Stimulated activated CD8-positive, alpha-beta memory T cell treated with anti-CD3 and anti-CD28 coated beads, Interleukin-7, amount 100 ng/mL, for 4 hours (primary cell): ENCODE results near the gene IMPDH1.

Source experiments
- DNase-seq, 2 donors: peaks; one replicate each; pipeline ENCODE4 v3.0.0-alpha.2; 2020; ENCODE audit warnings: low read depth in 2 of 2

Gene IMPDH1

DNA sequence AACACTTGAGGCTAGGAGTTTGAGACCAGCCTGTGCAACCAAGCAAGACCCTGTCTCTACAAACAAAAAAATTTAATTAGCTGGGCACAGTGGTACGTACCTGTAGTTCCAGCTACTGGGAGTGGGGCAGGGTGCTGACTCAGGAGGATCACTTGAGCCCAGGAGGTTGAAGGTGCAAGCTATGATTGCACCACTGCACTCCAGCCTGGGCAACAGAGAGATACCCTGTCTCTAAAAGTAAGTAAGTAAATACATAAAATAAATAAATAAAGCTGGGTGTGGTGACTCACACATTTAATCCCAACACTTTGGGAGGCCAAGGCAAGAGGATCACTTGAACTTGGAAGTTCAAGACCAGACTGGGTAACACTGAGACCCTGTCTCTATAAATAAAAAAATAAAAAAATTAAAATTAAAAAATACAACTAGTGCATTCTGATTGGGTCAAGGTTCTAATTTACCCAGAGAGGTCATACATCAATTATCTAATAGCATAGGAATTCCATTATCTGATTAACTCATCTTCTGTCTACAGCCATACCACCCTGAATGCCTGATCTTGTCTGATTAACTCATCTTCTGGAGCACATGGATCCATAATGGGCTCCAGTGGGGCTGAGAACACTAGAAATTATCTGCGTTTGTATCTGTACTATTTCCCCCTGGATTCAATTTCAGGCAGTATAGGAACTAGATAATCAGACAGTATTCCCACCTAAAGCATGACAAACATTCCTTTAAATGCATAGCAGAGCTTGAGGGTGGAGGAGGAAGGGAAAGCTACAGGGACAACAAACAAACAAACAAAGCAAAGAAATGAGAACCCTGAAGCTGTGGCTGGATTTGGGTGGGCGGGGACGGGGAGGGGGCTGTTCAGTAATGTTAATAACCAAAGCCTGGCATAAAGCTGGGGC is 24.9 kb upstream of the IMPDH1 start:
- no peak for DNase-seq

DNA sequence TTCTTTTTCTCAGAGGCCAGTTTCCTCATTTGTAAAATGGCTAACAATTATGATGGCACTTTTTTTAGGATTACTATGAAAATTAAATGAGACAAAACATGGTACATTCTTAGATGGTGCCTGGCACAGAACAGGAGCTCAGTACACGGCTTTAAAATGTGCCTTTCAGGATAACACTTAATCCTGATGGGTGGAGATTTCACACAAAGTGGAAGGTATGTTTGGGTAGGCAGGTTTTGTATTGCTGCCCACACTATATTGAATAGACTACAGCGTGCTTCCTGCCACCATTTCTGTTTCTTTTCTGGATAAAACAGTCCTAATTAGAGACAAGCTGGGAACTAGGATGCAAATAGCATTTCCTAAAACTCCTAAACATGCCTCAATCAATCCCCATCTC is 22.0 kb upstream of the IMPDH1 start:
- DNase-seq: no peak

DNA sequence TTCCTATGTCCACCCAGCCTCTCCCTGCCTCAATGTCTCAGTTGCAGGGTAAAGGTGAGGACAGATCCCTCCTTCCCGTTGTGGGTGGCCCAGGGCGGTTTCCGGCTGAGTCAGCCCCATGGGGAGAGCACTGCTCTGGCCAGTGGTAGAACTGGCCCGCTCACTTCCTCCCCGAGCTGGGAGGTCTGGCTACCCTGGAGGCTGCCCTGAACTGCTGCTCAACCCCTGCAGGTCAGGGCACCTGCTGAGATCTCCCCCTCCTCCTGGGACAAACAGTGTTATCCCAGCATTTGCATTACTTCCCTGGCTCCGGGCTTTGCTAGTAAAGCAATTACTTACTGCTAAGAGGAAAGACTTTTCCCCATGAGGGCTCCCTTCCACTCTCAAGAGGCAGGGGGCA is 21.4 kb upstream of the IMPDH1 start:
- no peak for DNase-seq

DNA sequence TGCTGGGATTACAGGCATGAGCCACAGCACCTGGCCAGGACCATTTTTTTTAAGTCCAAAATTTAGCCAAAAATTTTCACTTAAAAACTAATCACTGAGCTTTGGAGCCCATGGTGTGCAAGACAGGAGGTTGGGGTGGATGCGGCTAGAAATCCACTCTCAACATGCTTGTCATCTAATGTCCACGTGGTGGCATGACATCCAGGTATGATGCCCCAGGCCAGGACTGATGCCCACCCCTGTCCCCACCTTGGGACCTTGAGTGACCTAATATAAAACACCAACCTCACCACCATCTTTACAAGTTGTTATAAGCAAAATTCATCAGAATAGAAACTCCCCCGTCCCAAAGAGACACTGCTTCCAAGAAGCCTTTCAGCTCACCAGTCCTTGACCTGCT is 20.4 kb upstream of the IMPDH1 start:
- DNase-seq: no peak

DNA sequence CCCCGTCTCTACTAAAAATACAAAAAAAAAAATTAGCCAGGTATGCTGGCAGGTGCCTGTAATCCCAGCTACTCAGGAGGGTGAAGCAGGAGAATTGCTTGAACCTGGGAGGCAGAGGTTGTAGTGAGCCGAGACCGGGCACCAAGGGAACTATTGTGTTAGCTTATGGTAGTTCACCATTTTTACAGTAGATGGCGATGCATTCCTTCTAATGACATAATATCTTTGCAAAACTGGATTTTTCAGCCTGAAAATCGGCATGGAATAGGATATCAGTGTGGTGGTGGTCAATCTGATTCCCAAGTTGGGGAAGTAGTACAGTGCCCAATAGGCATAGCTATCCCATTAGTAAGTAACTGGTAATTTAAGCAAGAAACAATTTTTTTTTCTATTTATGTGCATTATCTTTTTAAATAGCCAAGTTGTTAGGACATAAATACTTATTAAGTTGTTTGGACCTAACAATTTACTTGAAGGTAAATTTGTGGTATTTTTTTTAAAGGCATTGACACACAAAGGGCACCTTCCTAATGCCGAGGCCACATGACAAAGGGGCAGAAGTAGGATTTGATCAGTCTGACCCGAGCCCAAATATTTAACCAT is 17.6 kb upstream of the IMPDH1 start:
- no peak for DNase-seq

DNA sequence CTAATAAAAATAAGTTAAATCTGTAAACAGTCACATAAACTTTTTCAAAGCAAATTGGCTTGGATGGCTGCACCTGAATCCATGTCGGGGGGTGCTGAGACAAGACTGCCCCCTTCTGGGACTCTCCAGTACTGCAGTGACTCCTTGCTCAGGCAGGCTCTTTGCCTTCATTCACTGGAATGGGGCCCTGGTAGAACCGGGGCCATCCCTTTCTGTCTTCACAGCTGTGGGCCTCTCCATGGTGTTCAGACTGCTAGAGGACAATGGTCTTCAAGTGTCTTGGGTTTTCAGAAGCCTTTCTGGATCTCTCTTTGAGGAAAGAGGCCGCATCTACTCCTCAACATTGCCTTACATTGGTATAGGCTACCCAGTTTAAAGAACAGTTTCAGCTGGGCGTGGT is 16.1 kb upstream of the IMPDH1 start:
- peak; percentile 39 to 68 for DNase-seq

DNA sequence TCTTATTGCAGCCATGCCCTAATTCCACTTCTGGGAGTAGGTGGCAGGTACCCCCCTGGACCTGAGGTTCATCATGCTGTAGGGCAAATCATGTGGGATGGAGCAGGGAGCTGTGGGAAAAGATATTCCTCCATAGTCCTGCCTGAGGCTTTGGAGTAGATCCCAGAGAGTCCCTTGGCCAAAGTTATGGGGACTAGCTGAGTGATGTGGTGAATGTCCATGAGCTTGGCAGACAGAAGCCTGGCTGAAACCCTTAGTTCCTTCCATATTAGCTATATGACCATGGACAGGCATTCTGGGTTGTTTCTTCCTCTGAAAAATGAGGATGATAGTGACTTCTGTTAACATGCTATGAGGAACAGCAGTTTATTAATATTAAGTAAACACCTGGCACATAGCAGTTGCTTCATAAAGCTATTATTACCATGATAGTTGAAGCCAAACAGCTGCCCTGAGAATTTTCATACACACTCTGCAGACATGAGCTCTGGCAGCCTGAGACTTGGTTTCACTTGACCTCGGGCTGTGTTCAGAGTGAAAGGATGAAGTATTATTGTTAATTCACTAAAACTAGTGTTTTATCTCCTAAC is 15.0 kb upstream of the IMPDH1 start:
- no peak for DNase-seq

DNA sequence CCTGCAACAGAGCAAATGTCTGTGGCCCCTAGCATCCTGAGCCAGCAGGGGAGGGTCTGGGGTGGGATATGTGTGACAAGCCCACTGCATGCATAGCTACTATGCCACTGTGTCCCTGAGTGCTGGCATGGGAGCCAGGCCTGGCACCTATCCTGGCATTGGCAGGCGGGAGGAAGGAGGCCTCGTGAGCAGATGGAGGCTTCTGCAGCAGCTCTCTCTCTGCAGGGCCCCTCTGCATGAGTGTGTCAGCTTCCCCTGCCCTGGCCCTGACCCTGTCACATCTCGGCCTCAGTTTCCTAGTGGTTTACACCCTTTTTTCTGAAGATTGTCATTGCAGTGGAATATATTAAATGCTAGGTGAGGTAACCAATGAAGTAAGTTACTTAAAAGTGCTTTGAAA is 13.1 kb upstream of the IMPDH1 start:
- DNase-seq: peak in 1 of 2 donors; percentile 25

DNA sequence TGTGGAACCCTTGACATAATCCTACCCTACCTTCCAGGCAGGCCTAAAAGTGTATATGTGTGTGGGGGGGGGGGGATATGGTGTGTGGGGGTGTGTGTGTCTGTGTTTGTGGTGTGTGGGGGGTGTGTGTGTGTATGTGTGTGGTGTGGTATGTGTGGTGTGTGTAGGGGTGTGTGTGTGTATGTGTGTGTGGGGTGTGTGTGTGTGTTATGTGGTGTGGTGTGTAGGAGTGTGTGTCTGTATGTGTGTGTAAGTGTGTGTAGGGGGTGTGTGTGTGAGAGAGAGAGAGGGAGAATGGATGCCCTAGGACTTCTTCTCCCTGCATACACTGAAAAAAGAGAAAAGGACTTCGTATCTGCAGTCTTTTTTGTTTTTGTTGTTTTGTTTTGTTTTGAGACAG is 12.3 kb upstream of the IMPDH1 start:
- no peak for DNase-seq

DNA sequence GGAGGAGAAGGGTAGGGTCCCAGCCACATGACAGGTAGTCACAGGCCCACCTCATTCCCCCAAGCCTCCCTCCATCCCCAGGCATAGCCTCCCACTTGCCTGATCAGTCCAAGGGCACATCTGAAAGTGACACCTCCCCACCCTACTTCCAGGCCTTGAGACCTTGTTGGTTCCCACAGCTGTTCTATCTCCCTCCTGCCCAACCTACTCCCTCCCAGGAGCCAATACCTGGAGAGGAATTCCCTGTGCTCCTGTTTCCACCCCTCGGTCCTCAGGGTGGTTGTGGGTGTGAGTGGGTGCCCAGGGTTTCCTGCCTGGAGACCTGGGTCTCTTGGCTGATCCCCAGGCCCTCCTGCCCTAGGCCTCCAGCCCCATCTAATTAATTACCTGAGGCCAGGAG is 11.6 kb upstream of the IMPDH1 start:
- DNase-seq: no peak

DNA sequence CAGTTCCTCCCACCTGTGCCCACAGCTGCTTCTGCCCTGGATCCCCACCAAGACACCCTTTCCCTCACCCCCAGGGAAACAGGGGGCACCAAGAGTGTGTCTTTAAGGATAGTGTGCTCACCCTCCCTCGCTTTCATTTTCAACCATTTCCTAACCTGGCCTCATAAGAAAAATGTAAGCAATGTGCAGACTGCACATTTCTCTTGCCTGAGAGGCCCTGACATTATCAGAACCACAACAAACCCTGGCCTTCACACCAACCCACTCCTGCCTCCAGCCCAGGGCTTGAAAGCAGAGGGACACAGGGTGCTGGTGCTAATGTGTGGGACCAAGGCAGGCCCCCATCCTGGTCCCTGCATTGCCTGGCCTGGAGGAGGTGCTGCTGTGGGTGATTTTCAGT is 11.0 kb upstream of the IMPDH1 start:
- DNase-seq: no peak

DNA sequence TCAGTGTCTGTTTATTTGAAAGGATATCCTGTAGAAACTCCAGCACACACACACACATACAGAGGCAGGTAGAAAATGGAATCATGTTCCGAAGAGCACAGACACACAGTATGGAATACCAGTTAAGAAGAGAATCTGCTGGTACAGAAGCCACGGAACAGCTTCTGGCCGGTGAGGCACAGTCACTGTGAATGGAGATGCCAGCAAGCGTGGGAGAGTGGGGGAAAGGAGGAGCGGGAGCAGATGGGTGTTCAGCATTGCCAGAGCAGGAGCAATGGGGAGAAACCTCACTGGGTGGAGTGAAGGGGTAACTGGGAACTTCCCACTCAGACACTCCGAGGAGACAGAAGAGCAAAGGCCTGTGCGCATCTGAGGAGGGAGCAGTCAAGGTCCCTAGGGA is 9.5 kb upstream of the IMPDH1 start:
- no peak for DNase-seq

DNA sequence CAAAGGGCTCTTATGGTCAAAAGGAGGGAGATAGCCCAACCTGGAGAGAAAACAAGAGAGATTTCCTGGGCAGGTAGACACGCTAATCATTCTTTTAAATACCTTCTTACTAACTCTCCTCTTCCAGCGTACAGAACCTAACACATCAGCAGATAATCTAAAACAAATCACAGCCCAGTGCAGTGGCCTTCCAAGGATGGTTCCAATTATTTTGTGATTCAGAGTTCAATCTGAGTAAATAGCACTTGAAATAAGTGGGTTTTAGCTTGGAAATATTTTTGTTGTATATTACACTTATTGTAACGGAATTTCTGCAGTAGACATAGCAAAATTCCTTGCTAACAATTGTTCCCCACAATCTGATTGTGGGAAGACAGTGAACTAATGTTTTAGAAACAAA is 7.3 kb upstream of the IMPDH1 start:
- DNase-seq: no peak

DNA sequence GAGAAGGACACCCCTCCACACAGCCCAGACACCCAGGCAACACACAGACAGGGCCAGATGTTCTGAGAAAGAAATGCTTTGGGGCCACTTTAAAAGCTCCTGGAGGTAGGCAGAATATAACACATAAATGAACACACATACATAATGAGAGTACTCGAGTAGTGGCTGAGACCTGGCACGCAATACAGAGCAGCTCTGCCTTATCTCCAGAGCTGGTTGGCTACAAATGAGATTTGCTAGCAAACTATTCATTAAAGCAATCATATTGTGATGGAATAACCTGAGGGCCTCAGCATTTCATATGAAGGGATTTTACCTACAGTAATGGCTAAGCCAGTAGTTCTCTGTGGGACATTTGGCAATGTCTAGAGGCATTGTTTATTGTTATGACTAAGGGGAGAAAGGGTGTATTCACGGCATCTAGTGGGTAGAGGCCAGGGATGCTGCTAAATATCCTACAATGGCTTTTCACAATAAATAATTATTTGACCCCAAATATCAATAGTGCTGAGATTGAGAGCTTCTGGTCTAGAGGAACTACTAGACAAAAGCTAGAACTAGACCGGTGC is 5.5 kb upstream of the IMPDH1 start:
- no peak for DNase-seq

DNA sequence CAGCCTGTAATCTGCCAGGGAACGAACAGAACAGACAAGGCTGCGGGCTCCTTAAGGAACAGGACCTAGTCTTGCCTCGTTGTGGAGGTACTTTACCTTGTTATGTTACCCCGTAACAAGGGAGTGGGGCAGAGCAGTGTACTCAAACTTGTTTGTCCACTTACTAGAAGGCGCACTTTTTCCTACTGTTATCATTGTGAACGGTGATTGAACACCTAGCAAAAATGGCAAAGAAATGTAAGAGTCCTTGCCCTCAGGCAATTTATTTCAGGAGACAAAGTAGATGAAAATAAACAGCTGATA is 620 bp upstream of the IMPDH1 start:
- no peak for DNase-seq

DNA sequence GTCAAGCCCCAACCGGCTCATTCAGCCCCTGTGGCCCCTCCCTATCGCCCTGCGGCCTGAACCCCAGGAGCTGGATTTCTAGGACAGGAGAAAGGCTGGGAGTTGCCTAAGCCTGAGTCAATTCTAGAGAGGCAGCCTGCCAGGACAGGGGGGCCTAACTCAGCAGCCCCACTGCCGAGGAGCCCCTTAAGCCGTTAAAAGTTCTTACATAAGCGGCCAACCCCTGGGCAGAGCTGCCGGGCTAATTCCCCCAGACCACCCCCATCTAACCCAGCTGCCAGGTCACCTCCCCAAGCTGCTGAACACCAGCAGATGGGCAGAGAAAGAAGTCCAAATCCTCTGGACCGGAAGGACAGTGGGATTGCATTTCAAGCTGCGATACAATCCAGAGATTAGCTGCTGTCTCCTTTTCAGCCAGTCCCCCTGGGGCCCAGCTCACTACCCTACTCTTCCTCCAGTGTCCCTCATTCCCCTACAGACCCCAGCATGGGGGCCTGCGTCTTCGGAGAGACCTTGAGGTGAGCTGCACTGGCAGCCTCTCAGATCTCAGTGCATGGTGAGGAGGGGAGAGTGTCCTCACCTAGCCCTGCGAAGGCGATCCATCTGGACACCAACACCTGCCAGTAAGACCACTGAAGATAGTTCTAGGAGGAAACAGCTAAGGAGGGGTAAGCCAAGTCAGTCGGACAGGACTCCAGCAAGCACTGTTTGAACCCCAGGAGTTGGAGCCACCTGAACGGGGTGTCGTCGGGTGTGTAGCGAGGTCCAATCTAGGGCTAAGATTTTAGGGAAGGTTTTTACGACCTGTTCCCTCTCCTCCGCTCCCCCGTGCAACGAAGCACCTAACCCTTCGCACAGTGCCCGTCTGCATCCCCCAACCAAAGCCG is 830 bp downstream of the IMPDH1 start:
- DNase-seq: no peak

DNA sequence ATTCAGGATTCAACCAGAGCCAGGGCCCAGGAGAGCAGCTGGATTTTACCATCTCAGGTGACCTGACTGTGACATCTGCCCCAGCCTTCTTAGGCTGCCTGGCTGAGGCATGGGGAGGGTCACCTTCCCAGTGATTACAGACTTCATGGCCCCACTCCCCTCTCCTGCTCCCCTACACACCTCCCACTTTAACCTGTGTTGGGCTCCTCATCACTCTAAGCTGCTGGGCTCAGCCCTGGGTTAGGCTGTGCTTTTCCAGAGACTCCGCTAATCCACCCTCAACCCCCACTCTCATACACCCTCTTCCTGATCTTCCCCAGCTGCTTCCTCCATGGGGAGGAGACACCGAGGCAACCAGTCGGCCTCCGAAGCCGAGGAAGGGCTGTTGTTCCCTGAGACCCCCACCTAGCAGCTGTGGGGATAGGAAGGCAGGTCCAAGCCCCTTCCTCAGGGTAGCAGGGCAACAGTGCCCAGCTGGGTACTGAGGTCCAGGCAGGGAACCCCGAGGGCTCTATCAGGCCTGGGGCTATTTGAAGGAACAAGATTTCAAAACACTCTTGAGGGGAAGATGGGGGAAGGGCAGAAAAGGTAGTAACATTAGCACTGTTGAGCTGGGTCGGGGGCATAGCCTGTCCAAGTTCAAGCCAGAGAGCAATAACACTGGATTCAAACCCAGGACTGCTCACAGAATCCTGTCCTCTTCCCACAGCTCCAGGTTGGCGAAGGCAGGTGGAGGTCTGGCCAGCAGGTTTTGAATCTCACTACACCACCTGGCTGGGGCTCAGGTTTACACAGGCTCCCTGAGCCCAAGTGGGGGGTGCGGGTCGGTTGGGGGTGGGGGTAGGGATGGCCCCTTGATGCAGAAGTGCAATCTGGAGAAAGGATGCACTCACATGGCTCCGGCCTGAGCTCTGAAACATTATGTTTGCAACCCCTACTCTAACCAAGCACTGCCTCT is 1.8 kb downstream of the IMPDH1 start:
- no peak for DNase-seq

DNA sequence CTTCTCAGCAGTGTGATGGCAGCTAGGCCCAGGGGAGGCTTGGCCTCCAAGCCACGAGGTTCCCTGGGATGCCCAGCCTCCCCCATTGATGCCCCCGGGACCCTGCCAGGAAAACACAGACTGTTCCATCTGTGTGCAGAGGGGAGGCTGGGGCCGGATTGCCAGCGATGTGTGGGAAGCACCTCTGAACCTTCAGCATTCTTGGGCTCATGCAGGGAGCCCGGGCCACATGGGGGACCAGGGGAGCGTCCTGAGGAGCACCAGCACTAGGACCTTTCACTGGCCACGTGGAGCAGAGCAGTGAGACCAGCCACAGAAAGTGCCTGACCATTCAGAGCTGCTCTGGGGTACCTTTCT is 2.6 kb downstream of the IMPDH1 start:
- DNase-seq: no peak

DNA sequence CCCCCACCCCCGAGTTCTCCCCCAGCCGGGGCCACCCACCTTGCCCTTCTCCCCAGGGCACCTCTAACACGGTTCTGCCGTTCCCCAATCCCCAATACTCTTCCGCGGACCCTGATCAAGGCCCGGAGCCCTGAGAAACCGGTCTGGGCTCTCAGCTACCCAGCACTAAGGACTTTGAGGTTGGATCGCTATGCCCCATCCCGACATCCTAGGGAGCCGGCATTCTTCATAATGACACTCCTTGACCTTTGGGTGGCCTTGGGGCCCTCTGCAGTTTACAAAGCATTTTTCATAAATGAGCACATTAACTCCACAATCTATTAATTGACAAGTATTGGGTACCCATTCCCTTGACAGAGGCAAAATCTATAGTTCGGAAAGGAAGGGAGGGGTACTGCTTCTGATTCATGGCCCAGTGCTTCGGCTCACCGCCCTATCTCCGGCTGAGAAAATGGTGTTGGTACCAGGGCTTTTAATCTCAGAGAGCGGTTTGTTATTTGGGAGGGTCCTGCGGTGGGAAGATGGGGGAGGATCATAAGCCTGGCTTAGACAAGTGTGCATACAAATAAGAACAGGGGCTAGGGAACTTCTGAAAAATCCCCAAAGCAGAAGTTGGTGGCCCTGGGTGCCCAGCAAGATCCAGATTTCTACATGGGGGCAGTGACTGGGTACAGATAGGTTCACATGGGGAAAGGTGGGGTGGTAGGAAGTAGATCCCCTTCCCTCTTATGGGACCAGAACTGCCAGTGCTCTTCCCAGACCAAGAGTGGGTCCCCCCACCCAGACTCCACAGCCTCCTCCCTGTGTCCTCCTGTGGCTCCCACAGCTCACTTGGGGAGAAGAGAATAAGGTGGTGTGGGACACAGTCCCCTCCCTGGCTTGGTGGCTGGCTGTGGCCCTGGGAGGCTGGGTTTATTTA is 3.2 kb downstream of the IMPDH1 start:
- no peak for DNase-seq
